D721Med (cell line): ENCODE data around the gene CCDC190.

Experiments used
- DNase-seq: peaks from one replicate; pipeline ENCODE4 v3.0.0; 2011; ENCODE audit warnings: low spot score; ENCODE audit not compliant: insufficient read length
- FAIRE-seq: peaks from 2 replicates; lab custom pipeline; 2011; peaks lifted over from hg19 to GRCh38; lab: Jason Lieb, UNC
- CTCF ChIP-seq: IDR thresholded peaks from 2 replicates; pipeline ENCODE4 v1.5.1; 2012; ENCODE audit warnings: mild to moderate bottlenecking, control low read depth; ENCODE audit not compliant: insufficient read depth; ENCODE audit errors: missing control alignments

Gene CCDC190

GRCh38 chr1:162849711-162850110, 11.3 kb downstream of the CCDC190 start:
- no peak for FAIRE-seq
- DNase-seq: no peak
- no peak for TF ChIP-seq CTCF

GRCh38 chr1:162847839-162848453, 13.0 kb downstream of the CCDC190 start:
- FAIRE-seq (peak; percentile 97), DNase-seq (peak; percentile 37)
- TF ChIP-seq CTCF: peak; percentile 99

- TF ChIP-seq CTCF: no peak
- no peak for DNase-seq
- peak; percentile 55 for FAIRE-seq
Measured at GRCh38 chr1:162846256-162847212, 14.4 kb downstream of the CCDC190 start.

- DNase-seq (no peak), FAIRE-seq (no peak)
- TF ChIP-seq CTCF: no peak
Measured at GRCh38 chr1:162844153-162844552, 16.8 kb downstream of the CCDC190 start.

- FAIRE-seq: no peak
- DNase-seq: no peak
- no peak for TF ChIP-seq CTCF
Measured at GRCh38 chr1:162840250-162840839, 20.6 kb downstream of the CCDC190 start.

GRCh38 chr1:162838863-162839262, 22.1 kb downstream of the CCDC190 start:
- no peak for TF ChIP-seq CTCF
- no peak for DNase-seq
- no peak for FAIRE-seq
